Gastrocnemius medialis (tissue), 4 donors: ENCODE results near the gene KRTAP20-3. TPM values are rescaled to one million over a fixed set of nuclear protein-coding genes. Genes with fewer than 3 reads are reported as not detected.

Source experiments
- ATAC-seq, 2 donors: fragments of 150-250 bp; one replicate each; pipeline ENCODE4 v1.9.1; 2016
- DNase-seq, 2 donors: peaks; one replicate each; pipeline ENCODE4 v3.0.0-alpha.2; 2019
- H3K27ac ChIP-seq, 4 donors: fragments of 200-600 bp; sonication (generic); 1 replicate in 1 of 4; 2 replicates in 3 of 4; pipeline ENCODE4 v1.5.1; 2016 to 2018; ENCODE audit warnings: mild to moderate bottlenecking in 2 of 4, moderate library complexity in 1 of 4
- H3K27me3 ChIP-seq, 3 donors: fragments of 200-600 bp; sonication (generic) in 2 of 3; 1 replicate in 1 of 3; 2 replicates in 2 of 3; pipeline versions ENCODE4 v1.5.1 to v1.6.0; 2016 to 2019; ENCODE audit warnings: mild to moderate bottlenecking in 1 of 3, moderate library complexity in 1 of 3
- H3K36me3 ChIP-seq, 2 donors: fragments of 200-600 bp; sonication (generic) in 1 of 2; one replicate each; pipeline ENCODE4 v1.5.1; 2017 to 2018
- H3K4me1 ChIP-seq, 2 donors: fragments of 200-600 bp; sonication (generic) in 1 of 2; one replicate each; pipeline ENCODE4 v1.5.1; 2016 to 2017; ENCODE audit warnings: mild to moderate bottlenecking in 2 of 2
- H3K4me3 ChIP-seq, 4 donors: fragments of 200-600 bp; sonication (generic) in 3 of 4; 1 replicate in 1 of 4; 2 replicates in 3 of 4; pipeline ENCODE4 v1.5.1; 2016 to 2019; ENCODE audit warnings: mild to moderate bottlenecking in 2 of 4
- H3K9me3 ChIP-seq, 3 donors: fragments of 200-600 bp; sonication (generic) in 2 of 3; 1 replicate in 1 of 3; 2 replicates in 2 of 3; pipeline ENCODE4 v1.5.1; 2016 to 2019
- CTCF ChIP-seq, 5 experiments: fragments of 450-650 bp in 3 of 5; fragments of 200-600 bp in 2 of 5; sonication (generic) in 2 of 5; IDR thresholded peaks in 4 of 5; conservative IDR thresholded peaks in 1 of 5; 1 replicate in 4 of 5; 2 replicates in 1 of 5; pipeline ENCODE4 v1.5.1; 2016 to 2019; ENCODE audit warnings: antibody characterized with exemption in 5 of 5, mild to moderate bottlenecking in 3 of 5, moderate library complexity in 3 of 5
- POLR2A ChIP-seq, 2 donors: fragments of 450-650 bp; IDR thresholded peaks; one replicate each; pipeline ENCODE4 v1.6.1; 2017; ENCODE audit warnings: antibody characterized with exemption in 2 of 2, mild to moderate bottlenecking in 2 of 2, moderate library complexity in 2 of 2
- in situ Hi-C, 4 donors: fragments of 200-750 bp; cut with MboI; loops; one replicate each; pipeline versions ENCODE4 v1.15.0 to v1.8.0; 2017; ENCODE audit warnings: low sequenced_read_pairs in 4 of 4
- intact Hi-C: fragments of 100-400 bp; cut with DNase I; formaldehyde crosslinking; loops from one replicate; pipeline ENCODE4 v1.15.1; 2023; ENCODE audit warnings: low total_unique reads
- total RNA-seq, 4 donors: library from RNA; depleted of rRNA; stranded (reverse); fragments of >200 nt; gene quantifications; one replicate each; pipeline versions ENCODE4 v1.1.0 to v1.2.3, GENCODE V29; 2016

Gene KRTAP20-3
- total RNA-seq, 4 donors from 2014 or later, result not detected

- Histone ChIP-seq H3K9me3 (no peaks in the 10 kb centered on the region), H3K36me3 (no peaks in the 10 kb centered on the region), H3K4me1 (no peaks in the 10 kb centered on the region), H3K4me3 (no peak overlapping the region), H3K27ac (no peak overlapping the region), H3K27me3 (no peaks in the 10 kb centered on the region)
- in situ Hi-C loops, result no loop called here
- intact Hi-C loops, result no loop called here
- TF ChIP-seq POLR2A (IDR thresholded peaks at IDR 0.05), result no peak
- no peak for TF ChIP-seq CTCF (IDR thresholded peaks at IDR 0.05 in 4 of 5, conservative IDR thresholded peaks at IDR 0.05 in 1 of 5)
- ATAC-seq (no peak), DNase-seq (no peak)
Measured at GRCh38 chr21:30623362-30623761, 19.3 kb upstream of the KRTAP20-3 start.

DNA sequence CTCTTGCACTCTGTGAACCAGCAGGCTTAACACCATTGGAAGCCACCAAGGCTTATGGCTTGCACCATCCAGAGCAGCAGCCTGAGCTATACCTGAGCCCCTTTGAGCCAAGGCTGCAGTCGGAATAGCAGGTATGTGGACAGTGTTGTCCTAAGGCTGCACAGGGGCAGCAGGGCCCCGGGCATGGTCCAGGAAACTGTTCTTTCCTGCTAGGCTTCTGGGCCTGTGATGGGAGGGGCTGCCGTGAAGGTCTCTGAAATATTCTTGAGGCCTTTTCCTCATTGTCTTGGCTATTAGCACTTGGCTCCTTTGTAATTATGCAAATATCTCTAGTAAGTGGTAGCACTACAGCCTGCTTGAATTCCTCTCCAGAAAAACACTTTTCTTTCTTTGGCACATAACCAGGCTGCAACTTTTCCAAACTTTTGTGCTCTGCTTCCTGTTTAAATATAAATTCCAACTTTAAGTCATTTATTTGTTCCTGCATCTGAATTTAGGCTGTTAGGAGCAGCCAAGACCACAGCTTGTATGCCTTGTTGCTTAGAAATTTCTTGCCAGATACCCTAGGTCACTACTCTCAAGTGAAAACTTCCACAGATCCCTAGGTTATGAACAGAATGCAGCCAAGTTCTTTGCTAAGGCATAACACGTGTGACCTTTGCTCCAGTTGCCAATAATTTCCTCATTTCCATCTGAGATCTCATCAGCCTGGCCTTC lies 17.1 kb upstream of the KRTAP20-3 start:
- no peaks in the 10 kb centered on the region for H3K36me3 ChIP-seq
- TF ChIP-seq POLR2A (IDR thresholded peaks at IDR 0.05) (no peak), CTCF (IDR thresholded peaks at IDR 0.05 in 4 of 5, conservative IDR thresholded peaks at IDR 0.05 in 1 of 5) (no peak)
- no peaks in the 10 kb centered on the region for H3K27me3 ChIP-seq
- DNase-seq (no peak), ATAC-seq (no peak)
- no peaks in the 10 kb centered on the region for H3K4me1 ChIP-seq
- in situ Hi-C loops (no loop called here), intact Hi-C loops (no loop called here)
- no peak overlapping the region for H3K27ac ChIP-seq
- no peak overlapping the region for H3K4me3 ChIP-seq
- H3K9me3 ChIP-seq, result no peaks in the 10 kb centered on the region

GRCh38 chr21:30628109-30628508 lies 14.6 kb upstream of the KRTAP20-3 start:
- Histone ChIP-seq H3K9me3 (no peaks in the 10 kb centered on the region), H3K36me3 (no peaks in the 10 kb centered on the region), H3K27ac (no peak overlapping the region), H3K4me3 (no peak overlapping the region), H3K4me1 (no peaks in the 10 kb centered on the region), H3K27me3 (no peaks in the 10 kb centered on the region)
- DNase-seq (no peak), ATAC-seq (no peak)
- TF ChIP-seq CTCF (IDR thresholded peaks at IDR 0.05 in 4 of 5, conservative IDR thresholded peaks at IDR 0.05 in 1 of 5) (no peak), POLR2A (IDR thresholded peaks at IDR 0.05) (no peak)
- in situ Hi-C loops, result no loop called here
- intact Hi-C loops, result no loop called here

DNA sequence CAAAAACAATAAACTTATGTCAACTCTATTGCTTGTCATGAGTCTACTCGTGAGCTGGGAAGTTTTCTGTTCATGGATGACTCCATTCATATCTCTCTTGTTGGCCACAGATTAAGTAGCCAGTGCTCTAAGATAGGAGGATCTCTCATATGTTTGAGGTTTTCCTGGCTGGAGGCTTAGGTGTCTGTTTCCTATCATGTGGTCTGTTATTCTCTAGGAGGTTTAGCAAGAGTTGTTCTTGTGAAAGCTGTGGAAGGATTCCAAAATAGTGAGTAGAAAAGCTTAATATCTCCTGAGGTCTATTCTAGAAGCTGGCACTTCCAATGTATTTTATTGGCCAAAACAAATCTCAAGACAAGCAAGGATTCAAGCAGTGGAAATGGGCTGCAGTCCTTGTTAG lies 13.5 kb upstream of the KRTAP20-3 start:
- no peak for TF ChIP-seq POLR2A (IDR thresholded peaks at IDR 0.05)
- TF ChIP-seq CTCF (IDR thresholded peaks at IDR 0.05 in 4 of 5, conservative IDR thresholded peaks at IDR 0.05 in 1 of 5), result no peak
- DNase-seq, result no peak
- in situ Hi-C loops, result no loop called here
- Histone ChIP-seq H3K27me3 (no peaks in the 10 kb centered on the region), H3K4me3 (no peak overlapping the region), H3K27ac (no peak overlapping the region), H3K36me3 (no peaks in the 10 kb centered on the region), H3K4me1 (no peaks in the 10 kb centered on the region), H3K9me3 (no peaks in the 10 kb centered on the region)
- no peak for ATAC-seq
- intact Hi-C loops, result no loop called here

- Histone ChIP-seq H3K27me3 (no peaks in the 10 kb centered on the region), H3K4me3 (no peak within 1 kb of the TSS), H3K9me3 (no peaks in the 10 kb centered on the region), H3K4me1 (no peaks in the 10 kb centered on the region), H3K27ac (no peak within 1 kb of the TSS), H3K36me3 (no peaks in the 10 kb centered on the region)
- ATAC-seq, result no peak
- no peak for DNase-seq
- in situ Hi-C loops, result loop anchor here in 1 of 4 donors (10.0 kb wide), 1 partner anchor 60 kb away; no protein-coding TSS in a partner anchor
- intact Hi-C loops, result no loop called here
- TF ChIP-seq POLR2A (IDR thresholded peaks at IDR 0.05), result no peak
- no peak for TF ChIP-seq CTCF (IDR thresholded peaks at IDR 0.05 in 4 of 5, conservative IDR thresholded peaks at IDR 0.05 in 1 of 5)
Measured at GRCh38 chr21:30634906-30635305, 7.8 kb upstream of the KRTAP20-3 start, which contains the start of gene KRTAP20-2. Gene KRTAP20-2 (plus strand): TSS chr21:30635206. CDS start chr21:30635264, 58 bp downstream.
